Endothelial cell of hepatic sinusoid (primary cell): Measurements from ENCODE around the gene CENPN.

Source experiments
- in situ Hi-C: cut with HindIII; loops from 2 replicates; pipeline ENCODE4 v1.10.0; 2017; ENCODE audit warnings: low sequenced_read_pairs

CENPN gene

DNA sequence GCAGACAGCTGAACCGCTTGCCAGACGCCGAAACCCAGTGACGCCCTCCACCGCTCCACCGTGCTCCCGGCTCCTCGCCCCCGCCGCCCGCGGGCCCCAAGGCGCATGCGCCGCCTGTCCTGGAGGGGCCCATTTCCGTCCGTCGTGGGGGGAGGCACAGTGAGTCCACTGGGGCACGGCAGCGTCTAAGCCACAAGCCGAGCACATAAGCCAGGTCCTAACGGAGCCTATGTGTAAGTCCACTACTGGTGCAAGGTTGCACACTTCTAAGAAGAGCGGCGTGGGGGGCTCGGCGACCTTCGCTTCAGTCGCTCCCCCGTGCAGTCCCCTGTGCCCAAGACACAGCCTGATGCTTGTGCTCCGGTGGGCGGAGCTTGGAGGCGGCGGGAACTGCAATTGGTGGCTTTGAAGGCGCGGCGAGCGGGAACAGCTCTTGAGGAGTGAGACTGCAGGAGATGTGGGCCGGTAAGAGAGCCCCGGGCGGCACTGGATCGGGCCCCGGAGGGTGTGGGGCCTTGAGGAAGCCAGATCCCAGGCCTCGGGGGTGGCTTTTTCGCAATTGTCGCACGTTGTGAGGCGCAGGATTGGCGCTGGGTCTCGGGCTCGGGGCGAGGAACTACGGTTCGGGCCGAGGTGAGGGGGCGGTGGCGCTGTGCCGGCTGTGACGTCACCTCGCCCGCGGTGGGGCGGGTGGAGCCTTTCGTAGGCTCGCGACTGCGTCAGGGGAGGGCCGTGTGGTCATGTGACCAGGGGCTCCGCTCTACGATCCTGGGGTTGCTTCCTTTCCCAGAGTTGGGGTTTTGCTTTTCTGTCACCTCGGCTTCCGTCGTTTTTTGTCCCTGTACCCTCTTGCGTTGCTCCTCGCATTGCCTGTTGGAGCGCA is at the start of gene CENPN, which contains the start of gene CMC2:
CENPN (plus strand) TSS at position 402 of the 883 bp plus-strand sequence. CDS start 4,726 bp downstream, outside the sequence.
CMC2 (minus strand) TSS at position 73 of the 883 bp plus-strand sequence. CDS start 9,491 bp downstream, outside the sequence.
- in situ Hi-C loops: no loop called here

DNA sequence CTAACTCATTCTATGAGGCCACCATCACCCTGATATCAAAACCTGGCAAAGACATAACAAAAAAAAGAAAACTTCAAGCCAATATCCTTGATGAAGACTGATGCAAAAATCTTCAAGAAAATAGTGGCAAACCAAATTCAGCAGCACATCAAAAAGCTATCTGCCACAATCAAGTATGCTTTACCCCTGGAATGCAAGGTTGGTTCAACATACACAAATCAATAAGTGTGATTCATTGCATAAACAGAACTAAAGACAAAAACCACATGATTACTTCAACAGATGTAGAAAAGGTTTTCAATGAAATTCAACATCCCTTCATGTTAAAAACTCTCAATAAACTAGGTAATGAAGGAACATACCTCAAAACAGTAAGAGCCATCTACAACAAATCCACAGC is 48.7 kb upstream of the CENPN start:
- in situ Hi-C loops: no loop called here

GRCh38 chr16:80962879-80963278 is 44.1 kb upstream of the CENPN start:
- in situ Hi-C loops: no loop called here

DNA sequence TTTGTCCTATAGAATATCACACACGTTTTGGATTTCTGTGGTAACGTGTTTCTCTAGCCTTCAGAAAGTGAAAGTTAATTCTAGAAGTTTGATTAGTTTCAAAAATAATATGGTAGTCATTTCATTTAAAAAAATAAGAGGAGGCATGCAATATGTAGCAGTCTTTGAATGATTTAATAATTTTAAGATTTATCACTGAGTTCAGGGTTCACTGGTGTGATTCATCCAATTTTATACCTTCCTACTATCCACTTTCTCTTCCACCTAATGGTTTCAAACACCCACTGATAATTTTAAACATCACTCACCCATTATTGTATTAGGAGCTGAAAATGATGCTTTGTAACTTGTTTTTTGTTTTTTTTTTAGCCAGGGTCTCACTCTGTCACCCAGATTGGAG is 42.7 kb upstream of the CENPN start:
- in situ Hi-C loops: no loop called here

DNA sequence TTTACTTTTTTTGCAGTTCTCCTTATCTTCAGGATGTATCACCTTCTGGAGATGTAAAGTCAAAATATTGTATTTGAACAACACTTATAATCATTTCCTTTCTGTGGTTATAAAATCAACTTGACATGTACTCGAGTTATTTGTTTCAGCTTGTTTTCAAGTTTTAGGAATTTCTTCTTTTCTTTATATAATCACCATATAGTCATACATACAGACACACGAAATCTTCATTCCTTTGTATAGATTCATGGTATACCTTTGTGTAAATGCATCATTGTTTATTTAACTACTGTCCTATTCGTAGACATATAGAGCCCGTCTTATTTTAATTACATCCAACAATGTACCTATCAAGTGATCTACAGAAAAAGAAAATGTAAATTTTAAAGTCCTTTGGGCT is 40.4 kb upstream of the CENPN start:
- in situ Hi-C loops: no loop called here

GRCh38 chr16:80968386-80969113 is 38.5 kb upstream of the CENPN start:
- in situ Hi-C loops: no loop called here

DNA sequence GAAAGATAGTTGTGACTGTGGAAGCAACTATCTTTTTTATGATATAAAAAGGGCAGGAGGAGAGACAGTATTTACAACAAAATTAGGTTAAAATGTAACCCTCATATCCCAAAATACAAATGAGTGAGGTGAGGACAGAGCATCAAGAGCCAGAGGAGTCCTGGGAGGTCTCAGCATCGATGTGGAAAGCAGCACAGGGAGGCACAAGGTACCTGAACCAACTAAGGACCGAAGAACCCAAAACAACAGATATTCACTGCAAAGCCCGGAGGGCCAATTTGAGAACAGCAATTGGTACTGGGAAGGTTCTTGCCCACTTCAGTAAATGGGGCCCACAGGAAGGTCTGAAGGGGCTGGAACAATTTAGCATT is 37.9 kb upstream of the CENPN start:
- in situ Hi-C loops: no loop called here

- in situ Hi-C loops: no loop called here
Measured at GRCh38 chr16:80971819-80972218, 35.2 kb upstream of the CENPN start.

DNA sequence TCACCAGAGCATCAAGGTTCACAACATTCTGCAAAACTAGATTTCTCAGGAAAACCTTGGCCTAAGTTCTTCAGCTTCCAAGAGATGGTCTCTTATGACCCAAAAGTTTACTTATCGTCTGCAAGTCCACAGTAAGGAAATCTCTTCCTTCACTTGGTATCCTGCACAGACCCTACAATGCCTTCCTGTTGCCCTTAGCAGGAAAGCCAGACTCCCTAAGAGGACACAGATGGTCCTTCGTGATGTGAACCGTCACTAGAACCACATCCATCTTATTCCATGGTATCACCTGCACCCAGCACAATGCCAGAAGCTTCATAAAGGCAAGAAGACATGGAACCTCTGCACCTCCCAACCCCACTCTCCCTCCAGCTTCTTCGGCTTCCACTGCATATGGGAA is 34.4 kb upstream of the CENPN start:
- in situ Hi-C loops: no loop called here

DNA sequence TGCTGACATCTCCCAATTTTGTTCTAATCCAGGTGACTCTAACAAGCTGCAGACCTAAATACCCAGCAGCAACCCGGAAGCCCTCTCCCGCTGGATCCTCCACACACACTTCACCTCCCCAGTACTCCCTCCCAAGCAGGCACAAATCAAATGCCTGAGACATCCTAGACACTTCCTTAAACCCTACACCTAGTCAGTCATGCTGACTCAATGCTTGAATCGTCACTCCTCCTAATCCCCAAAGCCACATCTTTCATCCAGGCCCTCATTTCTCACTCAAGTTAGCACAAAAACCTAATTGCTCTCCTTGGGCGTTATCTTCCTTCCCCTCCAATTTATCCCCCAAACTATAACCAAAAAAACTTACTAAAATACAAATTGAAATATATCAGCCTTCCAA is 33.0 kb upstream of the CENPN start:
- in situ Hi-C loops: no loop called here

DNA sequence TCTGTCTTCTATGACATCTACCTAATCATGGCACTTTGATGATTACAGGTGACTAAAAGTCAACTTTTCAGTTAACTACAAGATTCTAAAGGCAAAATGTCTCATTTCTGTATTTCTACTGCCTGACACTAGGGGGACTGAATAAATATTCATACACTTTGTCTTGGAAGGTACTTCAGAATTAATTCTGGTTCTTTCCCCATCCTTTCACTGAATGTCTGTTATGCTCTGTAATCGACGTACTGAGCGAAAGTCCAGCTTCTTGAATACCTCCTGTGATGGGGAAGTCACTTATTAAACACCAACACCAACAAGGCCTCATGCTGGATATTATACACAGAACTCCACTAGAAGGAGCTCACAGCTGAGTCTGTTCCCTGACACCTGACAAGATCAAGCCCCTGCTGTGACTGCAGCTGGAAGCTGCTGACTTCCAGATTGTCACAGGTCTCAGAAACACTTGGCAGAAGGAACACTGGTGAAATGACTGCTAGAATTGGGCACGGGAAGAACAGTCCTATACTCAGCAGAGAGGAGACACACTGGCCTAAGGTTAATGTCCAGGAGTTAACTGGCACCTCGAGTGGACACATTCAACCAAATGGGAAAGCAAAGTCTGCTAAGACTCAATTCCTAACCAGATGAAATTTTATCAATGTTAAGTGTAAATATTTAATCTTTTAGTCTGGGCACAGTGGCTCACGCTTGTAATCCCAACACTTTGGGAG is 32.2 kb upstream of the CENPN start:
- in situ Hi-C loops: no loop called here

DNA sequence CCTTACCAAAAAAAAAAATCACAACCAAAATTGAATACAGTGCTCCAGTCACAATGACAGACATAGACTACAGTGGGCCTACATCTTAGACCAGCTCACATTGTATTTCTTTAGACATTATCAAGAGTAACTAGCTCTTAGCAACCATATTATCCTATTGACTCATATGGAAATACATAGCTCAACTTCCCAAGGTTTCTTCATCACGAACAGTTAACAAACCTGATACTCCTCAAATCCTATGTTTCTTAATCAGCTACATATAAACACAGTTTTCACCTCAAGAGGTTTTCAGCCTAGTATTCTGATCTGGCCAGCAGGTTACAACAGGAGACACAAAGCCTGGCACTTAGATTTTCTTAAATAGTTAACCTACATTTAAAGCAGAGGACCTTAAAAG is 30.1 kb upstream of the CENPN start:
- in situ Hi-C loops: no loop called here

DNA sequence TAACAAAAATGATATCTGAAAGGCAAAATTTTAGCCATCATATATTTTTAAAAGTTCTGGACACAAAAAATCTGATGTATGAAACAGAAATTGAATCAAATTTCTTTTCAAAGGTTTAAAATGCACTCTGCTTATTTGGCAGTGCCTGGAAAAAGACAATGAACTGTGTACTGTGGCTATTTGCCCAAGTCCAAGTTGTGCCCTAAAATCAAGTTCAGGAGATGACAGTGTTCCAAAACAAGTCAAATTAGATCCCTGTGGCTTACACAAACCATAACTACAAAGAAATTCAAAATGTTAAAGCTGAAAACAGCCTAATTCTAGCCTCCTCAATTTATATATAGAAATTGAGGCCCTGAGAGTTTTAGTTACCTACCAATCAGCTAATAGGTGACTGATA is 25.9 kb upstream of the CENPN start:
- in situ Hi-C loops: loop anchor here (5.0 kb wide), 2 partner anchors 51 to 59 kb away; no protein-coding TSS in a partner anchor

DNA sequence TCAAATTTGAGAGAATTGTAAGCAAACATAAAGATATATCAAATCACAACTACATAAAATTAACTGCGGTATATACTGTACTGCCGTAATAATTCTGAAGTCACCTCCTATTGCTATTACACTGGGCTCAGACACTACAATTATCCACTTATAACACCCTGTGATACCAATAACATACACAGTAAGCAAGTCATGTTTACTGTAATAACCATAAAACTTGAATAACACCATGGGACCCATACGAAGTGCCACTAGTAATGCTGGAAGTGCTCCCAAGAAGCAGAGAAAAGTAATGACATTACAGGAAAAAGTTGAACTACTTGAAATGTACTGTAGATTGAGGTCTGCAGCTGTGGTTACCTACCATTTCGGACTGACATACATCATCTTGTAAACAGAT is 24.4 kb upstream of the CENPN start:
- in situ Hi-C loops: loop anchor here (5.0 kb wide), 2 partner anchors 50 to 60 kb away; no protein-coding TSS in a partner anchor

DNA sequence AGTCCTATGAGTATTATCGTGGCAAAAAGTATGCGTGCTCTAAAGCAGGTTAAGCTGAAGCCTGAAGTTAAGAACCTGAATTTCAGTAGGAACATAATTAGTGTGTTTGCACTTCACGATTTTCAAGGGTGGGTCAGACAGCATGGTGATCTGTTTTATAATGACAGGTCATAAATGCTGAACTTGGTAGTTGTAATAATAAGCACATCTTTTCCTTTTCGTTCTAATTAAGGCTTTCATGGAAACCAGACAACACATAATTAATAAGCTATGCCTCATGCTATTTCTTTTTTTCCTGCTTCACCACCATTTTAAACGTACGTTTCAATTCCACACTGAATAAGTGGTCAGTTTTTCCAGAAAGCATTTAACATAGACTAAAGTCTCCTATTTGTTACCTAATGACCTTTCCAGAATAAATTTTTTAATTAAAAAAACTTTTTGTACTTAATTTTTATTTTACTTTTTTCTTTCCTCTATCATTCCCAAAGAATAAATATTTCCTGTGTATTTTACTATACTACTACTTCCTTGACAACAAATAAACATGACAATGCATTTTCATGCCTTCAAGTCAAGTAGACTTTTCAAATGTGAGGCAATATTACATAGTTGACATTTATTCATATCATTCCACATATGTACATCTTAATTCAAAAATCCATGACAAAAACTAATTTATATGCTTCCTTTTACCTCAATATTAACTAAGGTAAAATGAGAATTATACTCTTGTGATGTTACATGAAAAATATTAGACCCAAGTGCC is 22.7 kb upstream of the CENPN start:
- in situ Hi-C loops: loop anchor here (5.0 kb wide), 2 partner anchors 48 to 62 kb away; no protein-coding TSS in a partner anchor

DNA sequence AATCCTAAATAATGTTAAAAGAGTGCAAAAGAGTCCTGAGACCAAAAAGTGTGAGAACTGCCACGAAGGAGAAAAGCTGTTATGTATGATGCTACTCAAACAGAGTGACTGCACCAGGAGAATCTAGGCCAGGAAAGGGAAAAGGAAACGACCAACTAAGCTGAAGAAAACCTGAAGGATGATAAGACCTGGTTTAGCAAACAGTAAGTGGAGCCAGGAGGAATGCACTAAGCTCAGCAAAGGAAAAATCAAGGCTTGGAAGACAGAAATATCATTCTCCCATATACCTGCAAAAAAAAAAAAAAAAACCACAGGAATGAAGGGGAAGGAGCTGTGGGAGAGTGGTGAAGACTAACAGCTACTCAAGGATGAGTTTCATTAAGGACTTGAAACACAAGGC is 21.4 kb upstream of the CENPN start:
- in situ Hi-C loops: no loop called here

GRCh38 chr16:80986557-80986956 is 20.5 kb upstream of the CENPN start:
- in situ Hi-C loops: no loop called here

- in situ Hi-C loops: no loop called here
Measured at GRCh38 chr16:80988756-80989155, 18.3 kb upstream of the CENPN start.

GRCh38 chr16:80989801-80990200 is 17.2 kb upstream of the CENPN start:
- in situ Hi-C loops: no loop called here

GRCh38 chr16:80990577-80990976 is 16.4 kb upstream of the CENPN start:
- in situ Hi-C loops: no loop called here
